Gastroesophageal sphincter (tissue), 3 donors: Measurements from ENCODE around the gene NCOA4.

Source experiments
- CTCF ChIP-seq, 4 experiments: fragments of 200-600 bp in 2 of 4; fragments of 450-650 bp in 2 of 4; sonication (generic) in 1 of 4; IDR thresholded peaks; one replicate each; pipeline ENCODE4 v1.5.1; 2017 to 2019; ENCODE audit warnings: antibody characterized with exemption in 4 of 4, mild to moderate bottlenecking in 2 of 4, moderate library complexity in 2 of 4
- EP300 ChIP-seq: sonication (generic); formaldehyde crosslinking; IDR thresholded peaks from one replicate; pipeline ENCODE4 v1.6.1; 2017; ENCODE audit warnings: antibody characterized with exemption, mild to moderate bottlenecking
- POLR2A ChIP-seq, 2 donors: fragments of 450-650 bp; IDR thresholded peaks; one replicate each; pipeline ENCODE4 v1.6.1; 2017; ENCODE audit warnings: antibody characterized with exemption in 2 of 2, mild to moderate bottlenecking in 2 of 2, moderate library complexity in 1 of 2
- POLR2AphosphoS5 ChIP-seq: sonication (generic); formaldehyde crosslinking; IDR thresholded peaks from one replicate; pipeline ENCODE4 v1.6.1; 2017; ENCODE audit warnings: antibody characterized with exemption

GRCh38 chr10:46074196-46074946 is 43.9 kb upstream of the NCOA4 start:
- TF ChIP-seq POLR2A (IDR thresholded peaks at IDR 0.05) (no peak), CTCF (IDR thresholded peaks at IDR 0.05) (no peak), EP300 (no peak), POLR2AphosphoS5 (no peak)
